HG02970 (cell line): ENCODE data around the gene PADI6.

Experiments used
- ATAC-seq: cut with Tn5 transposase; IDR thresholded peaks from one replicate; pipeline ENCODE4 v1.9.1; 2021; ENCODE audit warnings: mild to moderate bottlenecking, moderate library complexity, moderate number of reproducible peaks; ENCODE audit not compliant: unreplicated experiment, low FRiP score

Gene PADI6

DNA sequence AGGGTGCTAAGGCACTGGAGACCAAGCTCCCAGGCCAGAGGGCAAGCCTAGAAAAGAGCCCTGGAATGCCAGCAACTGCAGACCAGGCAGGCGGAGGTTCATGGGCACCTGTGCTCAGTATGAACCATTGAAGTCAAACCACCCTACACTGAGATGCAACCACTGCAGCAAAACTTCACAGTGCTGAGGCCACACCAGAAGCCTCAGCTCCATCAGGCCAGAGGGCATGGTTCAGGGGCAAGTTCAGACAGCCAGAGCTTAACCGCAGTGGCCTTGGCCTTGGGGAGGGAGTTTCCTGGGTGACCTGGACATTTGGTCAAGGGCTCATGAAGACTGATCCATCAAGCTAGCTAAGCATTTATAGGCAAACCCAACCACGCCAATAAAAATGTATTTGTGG is 60.4 kb downstream of the PADI6 start:
- ATAC-seq: no peak

DNA sequence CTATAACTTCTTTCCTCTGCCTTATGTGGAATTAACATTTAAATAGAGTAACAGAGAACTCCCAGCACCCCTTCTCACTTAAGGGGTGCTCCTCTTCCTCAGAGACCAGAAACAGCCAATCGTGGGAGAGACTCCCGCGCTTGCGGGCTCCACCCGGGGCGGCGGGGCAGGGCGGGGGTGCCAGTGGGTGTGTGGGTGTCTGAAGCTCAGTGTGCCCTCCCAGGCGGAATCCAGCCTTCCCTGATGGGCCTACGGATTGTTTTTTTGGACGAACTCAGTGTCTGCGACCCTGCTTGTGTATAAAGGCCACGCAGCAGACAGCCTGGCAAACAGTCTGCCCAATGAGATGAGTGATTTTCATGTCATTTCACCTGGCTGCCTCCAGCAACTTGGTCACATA is 61.3 kb downstream of the PADI6 start:
- ATAC-seq: no peak

DNA sequence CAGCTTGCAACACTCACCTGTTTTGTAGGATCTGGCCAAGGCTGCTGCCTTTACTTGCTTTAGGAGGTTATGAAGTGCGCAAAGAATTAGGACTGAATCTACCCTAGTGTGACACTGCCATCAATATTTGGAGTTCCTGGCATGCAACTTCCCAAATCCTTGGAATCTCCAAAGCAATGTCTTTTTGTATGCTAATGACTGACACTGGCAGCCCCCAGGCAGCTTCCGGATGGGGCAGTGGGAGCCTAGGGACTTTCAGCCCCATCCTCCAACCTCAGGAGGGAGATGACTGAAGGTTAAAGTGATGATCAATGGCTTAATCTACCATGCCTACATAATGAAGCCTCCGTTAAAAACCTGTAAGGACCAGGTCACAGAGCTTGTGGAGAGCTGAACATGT is 62.0 kb downstream of the PADI6 start:
- no peak for ATAC-seq

DNA sequence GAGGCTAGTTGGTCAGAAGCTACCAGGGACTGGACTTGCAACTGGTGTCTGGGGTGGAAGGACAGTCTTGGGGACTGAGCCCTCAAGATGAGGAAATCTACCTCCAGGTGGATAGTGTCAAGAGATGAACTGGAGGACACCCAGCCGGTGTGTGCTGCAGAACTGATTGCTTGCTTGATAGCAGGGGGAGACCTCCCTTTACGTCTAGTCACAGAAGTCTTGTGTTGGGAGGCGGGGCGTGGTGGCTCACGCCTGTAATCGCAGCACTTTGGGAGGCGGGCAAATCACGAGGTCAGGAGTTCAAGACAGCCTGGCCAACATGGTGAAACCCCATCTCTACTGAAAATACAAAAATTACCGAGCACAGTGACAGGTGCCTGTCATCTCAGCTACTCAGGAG is 62.6 kb downstream of the PADI6 start:
- no peak for ATAC-seq

DNA sequence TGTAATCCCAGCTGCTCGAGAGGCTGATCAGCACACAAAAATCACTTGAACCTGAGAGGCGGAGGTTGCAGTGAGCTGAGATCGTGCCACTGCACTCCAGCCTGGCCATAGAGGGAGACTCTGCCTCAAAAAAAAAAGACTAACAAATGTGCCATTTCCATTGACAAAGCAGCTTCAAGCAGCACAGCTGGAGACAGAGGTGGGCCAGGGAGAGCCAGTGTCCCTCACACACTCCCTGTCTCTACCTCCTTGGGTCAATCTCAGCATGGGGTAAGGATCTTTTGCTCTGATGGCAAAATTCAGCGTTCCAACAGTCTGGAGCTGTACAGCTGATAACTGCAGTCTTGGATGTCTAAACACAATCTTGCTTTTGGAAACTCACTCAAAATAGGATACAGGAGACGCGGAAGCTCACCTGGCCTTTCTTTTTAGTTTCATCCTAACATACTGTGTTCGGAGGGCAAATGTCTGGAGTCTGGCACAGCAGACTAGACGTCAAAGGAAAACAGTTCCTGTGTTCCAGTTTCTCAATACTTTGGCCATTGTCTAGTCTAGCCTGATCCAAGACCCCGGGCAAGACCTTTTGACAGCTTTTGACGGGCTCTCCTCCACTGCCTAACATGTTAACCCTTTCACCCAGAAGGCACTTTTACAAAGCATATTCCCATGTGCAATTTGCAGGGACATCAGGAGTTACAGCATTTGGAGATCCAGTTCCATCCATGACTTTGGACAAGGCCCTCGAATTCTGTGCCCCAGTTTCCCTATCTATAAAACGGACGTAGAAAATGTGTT is 64.6 kb downstream of the PADI6 start:
- no peak for ATAC-seq

DNA sequence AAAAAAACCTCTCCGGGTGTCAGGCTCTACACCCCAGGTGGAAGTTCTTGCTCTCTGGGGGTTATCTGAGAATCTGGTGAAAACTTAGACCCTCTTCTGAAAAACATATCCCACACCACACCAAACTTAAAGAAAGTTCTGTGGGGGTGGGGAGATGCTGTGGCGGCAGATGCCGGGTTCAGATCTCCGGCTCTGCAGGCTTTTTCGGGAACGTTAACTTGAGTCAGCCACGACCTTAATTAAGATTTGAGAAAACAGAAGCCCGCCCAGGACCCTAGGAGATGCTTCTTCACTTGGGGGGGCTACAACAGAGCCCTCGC is 65.2 kb downstream of the PADI6 start:
- ATAC-seq: no peak

DNA sequence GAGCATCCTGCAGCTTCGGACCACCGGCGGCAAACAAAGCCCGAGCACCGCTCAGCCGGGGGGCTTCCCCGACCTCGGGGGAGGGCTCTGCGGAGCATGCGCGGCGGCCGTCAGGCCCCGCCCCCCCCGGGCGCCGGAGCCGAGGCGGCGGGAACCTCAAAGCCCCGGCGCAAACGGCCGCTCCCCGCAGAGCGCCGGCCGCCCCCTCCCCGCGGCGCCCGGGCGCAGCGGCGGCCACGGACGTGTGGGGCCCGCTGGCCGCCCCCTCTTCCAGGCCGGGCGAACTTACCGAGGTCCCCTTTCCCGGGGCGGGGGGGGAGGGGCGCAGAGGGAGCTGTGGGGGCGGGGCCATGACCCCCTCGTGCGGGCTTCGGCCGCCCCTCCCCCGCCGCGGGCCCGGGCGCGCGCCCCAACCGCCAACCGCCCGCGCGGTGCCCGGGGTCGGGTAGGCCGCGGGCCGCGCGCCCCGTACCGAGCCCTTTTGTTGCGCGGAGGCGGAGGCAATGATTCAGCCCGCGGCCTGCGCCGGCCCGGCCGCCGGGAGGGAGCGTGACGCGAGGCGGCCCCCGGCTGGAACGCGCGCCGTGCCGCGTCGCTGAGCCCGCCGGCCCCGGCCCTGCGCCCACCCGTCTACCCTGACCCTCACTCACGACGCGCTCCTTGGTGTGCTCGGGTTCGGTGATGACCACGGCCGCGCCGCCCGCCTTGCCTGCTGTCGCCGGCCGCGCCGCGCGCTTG is 65.8 kb downstream of the PADI6 start:
- ATAC-seq: peak; percentile 42

DNA sequence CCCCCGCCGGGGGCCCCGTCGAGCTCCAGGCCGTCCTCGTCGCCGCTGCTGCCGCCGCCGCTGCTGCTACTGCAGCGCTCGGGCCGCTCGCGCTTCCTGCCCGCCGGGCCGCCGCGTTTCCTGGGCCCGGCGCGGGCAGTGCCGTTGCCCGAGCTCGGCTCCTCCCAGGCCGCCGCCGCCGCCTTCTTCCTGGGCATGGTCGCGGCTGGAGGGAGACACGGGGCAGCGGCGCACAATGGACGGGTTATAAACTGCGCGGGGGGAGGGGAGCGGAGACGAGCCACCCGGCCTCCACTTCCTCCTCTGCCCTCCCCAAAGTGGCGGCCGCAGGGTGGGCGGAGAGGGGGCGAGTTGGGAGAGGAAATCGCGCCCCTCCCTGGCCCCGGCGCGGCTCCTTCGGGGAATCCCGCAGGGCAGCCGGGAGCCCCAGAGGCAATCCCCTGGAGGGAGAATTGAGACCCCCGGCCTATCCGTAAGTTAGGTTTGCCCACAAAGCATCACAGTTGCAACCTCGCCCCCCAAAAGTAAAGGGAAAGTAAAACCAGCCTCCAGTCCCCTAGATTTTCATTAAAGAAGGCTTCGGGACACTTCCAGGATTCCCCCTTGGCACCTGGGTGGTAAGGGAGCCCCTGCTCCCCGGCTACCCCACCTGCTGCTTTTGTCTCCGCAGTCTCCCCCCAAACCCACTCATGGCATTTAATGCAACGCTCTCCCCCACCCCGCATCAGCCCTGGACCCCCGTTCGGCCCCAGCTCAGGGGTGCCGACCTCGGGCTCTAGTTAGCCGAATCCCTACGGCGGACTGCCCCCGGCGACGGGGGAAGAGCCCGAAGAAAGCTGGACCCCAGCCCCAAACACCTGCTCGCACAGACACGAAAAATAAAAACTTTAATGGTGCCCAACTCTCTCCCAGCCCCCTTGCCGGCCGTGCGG is 66.6 kb downstream of the PADI6 start:
- ATAC-seq: peak; percentile 45

DNA sequence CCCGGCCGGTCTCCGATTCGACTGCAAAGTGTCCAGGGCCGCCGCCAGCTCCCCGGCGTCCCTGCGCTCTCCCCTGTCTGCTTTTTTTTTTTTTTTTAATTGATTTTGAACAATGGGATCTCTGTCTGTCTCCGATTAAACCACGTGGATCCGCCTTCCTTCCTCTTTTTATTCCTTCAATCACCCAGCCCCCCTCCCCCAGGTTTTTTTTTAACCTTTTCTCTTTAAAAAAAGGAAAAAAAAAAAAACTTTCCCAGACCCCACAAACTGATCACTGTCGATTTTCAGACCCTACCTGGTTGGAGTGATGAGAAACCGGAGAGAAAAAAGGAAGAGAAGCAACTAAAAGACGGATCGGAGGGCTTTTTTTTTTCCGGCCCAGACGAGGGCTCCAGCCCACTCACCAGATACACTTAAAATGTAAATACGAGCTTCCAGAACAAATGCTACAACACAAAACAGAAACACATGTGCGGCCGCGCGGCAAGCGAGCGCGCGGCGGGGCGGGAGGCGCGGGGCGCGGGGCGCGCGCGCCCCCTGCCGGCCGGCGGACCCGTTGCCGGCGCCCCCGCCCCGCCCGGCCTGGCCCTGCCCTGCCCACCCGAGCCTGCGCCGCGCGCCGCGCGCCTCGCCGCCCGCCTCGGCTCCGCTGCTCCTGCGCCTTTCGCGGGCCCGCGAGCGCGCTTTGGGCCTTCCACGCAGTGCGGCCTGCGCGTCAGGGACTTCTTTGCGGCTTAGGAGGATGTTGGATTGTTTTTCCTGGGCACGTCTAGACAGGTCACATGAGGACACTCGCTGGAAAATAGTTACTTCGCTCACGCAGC is 67.5 kb downstream of the PADI6 start, which contains the start of gene RCC2:
Gene RCC2, minus strand, starts transcription at position 428 of the 824 bp plus-strand sequence. CDS start 1,163 bp downstream, outside the sequence.
- ATAC-seq: peak; percentile 35

DNA sequence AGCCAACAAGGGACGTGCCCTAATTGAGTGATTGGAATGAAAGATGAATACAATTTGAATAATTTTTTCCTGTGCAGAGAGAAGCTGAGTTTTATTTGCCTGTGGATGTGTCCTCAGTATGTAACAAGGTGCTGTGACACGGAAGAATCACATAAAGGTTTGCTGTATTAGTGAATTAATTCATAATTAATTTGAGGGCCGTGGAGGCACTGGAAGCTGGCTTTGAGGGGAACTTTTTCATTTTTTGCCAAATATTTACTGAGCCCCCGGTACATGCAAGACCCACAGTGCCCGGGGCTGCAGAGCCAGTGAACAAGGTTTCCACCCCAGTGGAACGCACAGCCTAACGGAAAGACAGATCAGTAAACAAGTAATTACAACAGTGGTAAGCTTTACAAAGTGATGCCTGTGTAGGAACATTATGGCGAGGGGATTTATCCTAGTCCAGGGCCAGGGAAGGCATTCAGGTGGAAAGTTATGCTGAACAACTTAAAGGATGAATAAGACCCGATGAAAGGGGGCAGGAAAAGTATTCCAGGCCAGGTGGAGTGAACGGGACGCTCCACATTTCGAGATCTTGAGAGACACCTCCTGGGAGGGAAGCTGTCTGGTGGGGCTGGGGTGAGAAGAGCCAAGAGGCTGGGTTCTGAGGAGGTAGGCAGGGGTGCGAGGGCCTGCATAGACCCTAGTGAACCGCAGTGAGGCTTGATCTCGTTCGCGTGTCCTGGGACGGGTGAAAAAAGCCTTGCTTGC is 68.3 kb downstream of the PADI6 start:
- ATAC-seq: no peak

DNA sequence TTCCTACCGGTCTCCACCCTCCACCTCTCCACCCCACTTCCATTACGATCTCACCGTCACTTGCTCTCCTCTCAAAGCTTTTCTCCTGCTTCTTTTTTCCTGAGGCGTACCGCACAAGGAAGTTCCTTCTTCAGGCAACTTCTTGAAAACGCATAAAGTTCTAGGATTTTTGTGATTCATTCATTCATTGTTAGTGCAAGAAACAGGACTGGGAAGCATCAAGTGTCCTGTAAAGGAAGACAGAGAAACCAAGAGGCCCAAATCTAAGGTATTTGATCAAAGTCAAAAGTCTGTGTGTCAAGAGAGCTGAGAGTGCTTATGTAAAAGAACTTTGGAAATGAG is 68.8 kb downstream of the PADI6 start:
- ATAC-seq: no peak

DNA sequence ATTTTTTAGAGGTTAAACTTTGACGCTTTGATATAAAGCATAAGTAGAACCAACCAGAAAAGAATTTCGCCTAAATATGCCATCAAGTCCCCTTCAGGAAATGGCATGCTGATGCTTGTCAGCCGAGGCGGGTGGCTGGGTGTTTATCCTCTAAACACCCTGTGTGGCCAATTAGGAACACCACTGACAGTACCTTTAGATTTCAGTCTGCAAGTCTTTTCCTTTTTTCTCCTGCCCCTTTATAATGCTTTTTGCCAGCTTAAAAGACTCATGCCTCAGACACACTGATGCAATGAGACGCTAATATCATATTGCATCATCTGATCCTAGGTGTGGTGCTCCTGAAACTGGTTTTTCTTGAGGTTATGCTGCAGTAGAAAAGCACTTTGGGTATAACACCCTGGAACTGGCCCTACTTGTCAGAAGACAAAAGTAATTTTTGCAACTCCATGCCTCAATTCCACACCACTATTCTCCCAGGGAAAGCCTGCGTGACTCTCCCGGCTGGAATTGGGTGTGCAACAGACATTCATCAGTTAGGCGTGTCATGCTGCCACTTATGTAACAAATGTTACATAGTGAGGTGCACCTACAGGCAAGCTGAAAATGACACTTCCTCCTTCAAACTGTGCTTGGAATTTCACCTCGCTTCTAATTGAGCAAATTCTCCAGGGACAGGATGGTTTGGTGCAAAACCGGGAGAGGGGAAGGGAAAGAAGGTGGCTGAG is 69.4 kb downstream of the PADI6 start:
- ATAC-seq: no peak

DNA sequence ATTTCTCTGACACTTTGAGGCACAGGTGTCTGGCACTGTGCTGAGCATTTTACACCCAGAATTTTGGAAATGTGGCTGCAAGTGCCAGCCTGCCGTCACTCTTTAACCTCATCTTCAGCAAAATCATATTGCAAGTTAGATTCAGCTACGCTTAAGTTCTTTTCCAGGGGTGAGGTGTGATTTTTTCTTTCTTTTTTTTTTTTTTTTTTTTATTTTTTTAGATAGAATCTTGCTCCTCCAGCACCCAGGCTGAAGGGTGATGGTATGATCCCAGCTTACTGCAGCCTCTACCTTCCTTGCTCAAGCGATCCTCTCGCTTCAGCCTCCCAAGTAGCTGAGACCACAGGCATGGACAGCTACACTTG is 70.0 kb downstream of the PADI6 start:
- ATAC-seq: no peak

DNA sequence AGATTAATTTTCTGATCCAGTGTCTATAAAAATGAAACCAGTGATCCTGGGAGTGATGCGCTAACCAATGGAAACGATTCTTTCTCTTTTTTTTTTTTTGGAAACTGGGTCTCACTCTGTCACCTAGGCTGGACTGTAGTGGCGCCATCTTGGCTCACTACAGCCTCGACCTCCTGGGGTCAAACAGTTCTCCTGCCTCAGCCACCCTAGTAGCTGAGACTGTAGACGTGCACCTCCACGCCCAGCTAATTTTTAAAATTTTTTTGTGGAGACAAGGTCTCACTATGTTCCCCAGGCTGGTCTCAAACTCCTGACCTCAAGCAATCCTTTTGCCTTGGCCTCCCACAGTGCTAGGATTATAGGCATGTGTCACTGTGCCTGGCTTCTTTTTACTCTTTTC is 70.8 kb downstream of the PADI6 start:
- ATAC-seq: no peak

DNA sequence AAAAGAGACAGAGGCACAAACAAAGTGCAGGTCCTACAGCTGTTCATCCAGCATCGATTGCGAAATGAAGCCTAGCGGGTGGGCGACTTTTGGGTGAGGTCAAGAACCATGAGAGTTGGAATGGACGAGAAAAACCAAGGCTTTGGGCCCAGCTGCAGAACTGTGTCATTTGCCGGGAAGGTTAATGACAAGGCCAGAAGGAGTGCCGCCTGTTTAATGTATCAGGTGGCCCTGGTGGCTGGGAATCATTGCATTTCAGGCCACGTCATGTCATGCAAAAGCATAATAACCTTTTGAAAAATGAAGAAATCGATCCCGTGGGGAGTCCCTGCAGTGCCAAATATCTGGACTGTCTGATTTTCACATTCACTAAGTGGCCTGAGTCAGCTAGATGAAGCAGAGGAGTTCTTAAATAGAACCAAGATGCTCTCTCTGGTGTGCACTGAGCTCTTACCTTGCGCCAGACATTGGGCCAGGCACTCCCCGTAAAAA is 75.6 kb downstream of the PADI6 start:
- no peak for ATAC-seq
